Right lobe of liver (tissue), 6 donors: ENCODE data around the gene NMBR. TPM values are rescaled to one million over a fixed set of nuclear protein-coding genes. Genes with fewer than 3 reads are reported as not detected.
"Not testable (repeated sequence)": the region's sequence is repeated elsewhere in the genome, so short reads cannot be mapped to it uniquely, and the experiment has no call there.

Experiments
- ATAC-seq, 4 donors: fragments of 200-7000 bp; cut with Tn5 transposase; one replicate each; pipeline ENCODE4 v1.9.1; 2020; ENCODE audit warnings: mild to moderate bottlenecking in 4 of 4, moderate library complexity in 4 of 4
- DNase-seq, 3 donors: peaks; one replicate each; pipeline ENCODE4 v3.0.0-alpha.2; 2020
- H3K27ac ChIP-seq, 3 donors: fragments of 200-600 bp; one replicate each; pipeline ENCODE4 v1.8.0; 2022
- H3K27me3 ChIP-seq, 2 donors: fragments of 200-600 bp; one replicate each; pipeline ENCODE4 v1.8.0; 2022
- H3K36me3 ChIP-seq, 4 donors: fragments of 200-600 bp; sonication (generic) in 1 of 4; one replicate each; pipeline versions ENCODE4 v1.5.1 to v1.8.0; 2017 to 2022; ENCODE audit warnings: control low read depth in 1 of 4
- H3K4me1 ChIP-seq, 4 donors: fragments of 200-600 bp; sonication (generic) in 1 of 4; one replicate each; pipeline versions ENCODE4 v1.5.1 to v1.8.0; 2017 to 2022; ENCODE audit warnings: control low read depth in 1 of 4
- H3K4me3 ChIP-seq, 3 donors: fragments of 200-600 bp; one replicate each; pipeline ENCODE4 v1.8.0; 2022
- H3K9me3 ChIP-seq, 4 donors: fragments of 200-600 bp; sonication (generic) in 1 of 4; one replicate each; pipeline versions ENCODE4 v1.5.1 to v1.8.0; 2017 to 2022; ENCODE audit warnings: control low read depth in 1 of 4
- CTCF ChIP-seq, 4 donors: fragments of 200-600 bp in 3 of 4; fragments of 450-650 bp in 1 of 4; IDR thresholded peaks; one replicate each; pipeline versions ENCODE4 v1.5.1 to v1.8.0; 2016 to 2022; ENCODE audit warnings: antibody characterized with exemption in 4 of 4, mild to moderate bottlenecking in 2 of 4
- POLR2A ChIP-seq: fragments of 450-650 bp; IDR thresholded peaks from one replicate; pipeline ENCODE4 v1.6.1; 2017; ENCODE audit warnings: antibody characterized with exemption, mild to moderate bottlenecking
- whole genome bisulfite sequencing: methylation state at CpG from one replicate; pipeline ENCODE4 v1.1.6; 2018; ENCODE audit warnings: low coverage, low lambda C conversion rate; ENCODE audit not compliant: insufficient coverage; ENCODE audit errors: missing lambda C conversion rate; 5-methylcytosine and 5-hydroxymethylcytosine counted together
- intact Hi-C, 2 donors: fragments of 100-400 bp; cut with DNase I; formaldehyde crosslinking; loops; one replicate each; pipeline versions ENCODE4 v1.11.2 to v1.14.1; 2022
- total RNA-seq, 6 experiments: library from RNA; depleted of rRNA in 2 of 6; stranded (reverse); fragments of >200 nt in 2 of 6; fragmentation: NEBNext Ultra II Directional in 3 of 6; extraction: Animal tissue kit (Norgen Biotek cat#: 25700) in 3 of 6; gene quantifications; one replicate each; pipeline versions ENCODE4 v1.1.0 to v1.2.4, GENCODE V29; 2016 to 2023
- donor health status: DM: no; HTN: yes; CAD: no.
- donor health status: DM: no; HTN: no; CAD: no.
- donor health status: DM: no; HTN: no; CAD: no.
- donor health status: DM: no; HTN: yes; CAD: no.
- donor health status: DM: no; HTN: yes; CAD: no.

Gene NMBR
- total RNA-seq, 6 experiments from 2014 or later: not detected

GRCh38 chr6:142030115-142030619, 116.8 kb downstream of the NMBR start:
- 45% methylated on average over 5 of the region's 11 CpGs for WGBS
- H3K4me1 ChIP-seq: peaks cover 0 to 8% (median 0%) of the 10 kb centered on the region in 4 donors
- TF ChIP-seq POLR2A (no peak), CTCF (IDR thresholded peaks at IDR 0.05) (no peak)

GRCh38 chr6:142028527-142028926, 118.4 kb downstream of the NMBR start:
- ATAC-seq (no peak), DNase-seq (no peak)
- no peaks in the 10 kb centered on the region for H3K9me3 ChIP-seq
- TF ChIP-seq POLR2A (no peak), CTCF (IDR thresholded peaks at IDR 0.05) (no peak)
- H3K27ac ChIP-seq: no peak overlapping the region
- intact Hi-C loops: no loop called here
- peaks cover 0 to 8% (median 0%) of the 10 kb centered on the region in 4 donors for H3K4me1 ChIP-seq
- 79% methylated on average over 3 of the region's 3 CpGs for WGBS
- H3K4me3 ChIP-seq: no peak overlapping the region
- no peaks in the 10 kb centered on the region for H3K27me3 ChIP-seq
- H3K36me3 ChIP-seq: no peaks in the 10 kb centered on the region

More at GRCh38 chr6:142030115-142030619, 116.8 kb downstream of the NMBR start:
- no peak for ATAC-seq
- Histone ChIP-seq H3K36me3 (no peaks in the 10 kb centered on the region), H3K27me3 (no peaks in the 10 kb centered on the region), H3K27ac (no peak overlapping the region), H3K9me3 (no peaks in the 10 kb centered on the region), H3K4me3 (no peak overlapping the region)
- no peak for DNase-seq
- intact Hi-C loops: no loop called here

- not testable (repeated sequence) for H3K27ac ChIP-seq
These were observed 119.1 kb downstream of the NMBR start for GRCh38 chr6:142027804-142028203.

GRCh38 chr6:142027074-142027473, 119.8 kb downstream of the NMBR start:
- intact Hi-C loops: no loop called here
- Histone ChIP-seq H3K27me3 (no peaks in the 10 kb centered on the region), H3K36me3 (no peaks in the 10 kb centered on the region), H3K9me3 (no peaks in the 10 kb centered on the region), H3K4me1 (peaks cover 0 to 8% (median 0%) of the 10 kb centered on the region in 4 donors), H3K4me3 (no peak overlapping the region), H3K27ac (no peak overlapping the region)
- WGBS: 66% methylated on average over 3 of the region's 3 CpGs
- TF ChIP-seq CTCF (IDR thresholded peaks at IDR 0.05) (no peak), POLR2A (no peak)
- ATAC-seq (no peak), DNase-seq (no peak)

More at GRCh38 chr6:142027804-142028203, 119.1 kb downstream of the NMBR start:
- ATAC-seq, H3K9me3 ChIP-seq, H3K36me3 ChIP-seq, H3K27me3 ChIP-seq, H3K4me1 ChIP-seq, intact Hi-C loops, H3K4me3 ChIP-seq, DNase-seq: not testable (repeated sequence)
- WGBS: 54% methylated on average over 3 of the region's 3 CpGs

- DNase-seq (no peak), ATAC-seq (no peak)
- H3K4me1 ChIP-seq: peaks cover 0 to 8% (median 0%) of the 10 kb centered on the region in 4 donors
- no peaks in the 10 kb centered on the region for H3K36me3 ChIP-seq
- TF ChIP-seq POLR2A (no peak), CTCF (IDR thresholded peaks at IDR 0.05) (no peak)
- no peak overlapping the region for H3K27ac ChIP-seq
- H3K27me3 ChIP-seq: no peaks in the 10 kb centered on the region
- no peak overlapping the region for H3K4me3 ChIP-seq
- intact Hi-C loops: no loop called here
- H3K9me3 ChIP-seq: no peaks in the 10 kb centered on the region
These were observed 120.5 kb downstream of the NMBR start for GRCh38 chr6:142026471-142026870.

Other genes with a start within 250 kb of the NMBR start
- not detected for gene GJE1, start 14.2 kb downstream of the NMBR start, total RNA-seq
- 10 to 100 TPM; 17.3 to 43.0 (median 23.4) TPM for gene VTA1, start 141 bp upstream of the NMBR start, total RNA-seq
- 100 to 1,000 TPM in 3 of 6 experiments, 10 to 100 TPM in 3; 49.6 to 114 (median 94.6) TPM for gene ADGRG6, start 154.9 kb upstream of the NMBR start, total RNA-seq